GM12801 (cell line): ENCODE results near the gene IL32.

Experiments used
- TF ChIP-seq, protein P1 (sequence below): IDR thresholded peaks from one replicate; pipeline ENCODE4 v1.5.1; 2011; ENCODE audit warnings: control low read depth; ENCODE audit not compliant: insufficient read length; ENCODE audit errors: extremely low read depth

IL32 gene

DNA sequence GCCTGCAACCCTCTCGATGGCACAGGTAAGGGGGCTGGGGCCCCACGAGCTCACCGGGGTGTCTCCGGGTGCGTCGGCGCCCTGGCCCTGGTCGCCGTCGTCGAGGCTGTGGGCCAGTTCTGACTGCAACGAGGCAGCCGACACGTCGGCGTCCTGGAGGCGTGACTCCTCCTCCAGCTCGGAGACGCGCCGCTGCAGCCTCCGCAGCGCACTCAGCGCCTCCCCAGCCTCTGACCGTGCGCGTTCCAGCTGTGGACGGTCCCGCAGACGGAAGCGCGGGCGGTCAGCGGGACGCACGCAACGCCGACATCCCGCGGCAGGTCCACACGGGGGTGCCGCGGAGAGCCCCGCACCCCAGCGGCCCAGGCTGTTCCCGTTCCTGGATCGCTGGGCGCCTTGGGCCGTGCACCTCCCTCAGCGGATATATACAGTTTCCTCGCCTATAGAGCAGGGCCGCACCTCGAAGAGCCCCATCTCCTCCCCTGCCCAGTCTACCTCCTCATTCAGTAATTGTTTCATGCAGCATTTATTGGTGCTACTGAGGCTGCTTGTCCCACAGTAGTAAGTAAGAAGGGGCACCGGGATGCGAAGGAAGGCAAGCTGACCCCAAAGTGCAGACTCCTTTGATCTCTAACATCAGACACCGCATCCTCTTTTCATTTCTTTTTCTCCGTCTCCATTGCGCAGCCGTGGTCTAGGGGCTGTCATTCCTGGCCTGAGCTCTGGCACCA, 35.8 kb upstream of the IL32 start:
- TF ChIP-seq, protein P1, sequence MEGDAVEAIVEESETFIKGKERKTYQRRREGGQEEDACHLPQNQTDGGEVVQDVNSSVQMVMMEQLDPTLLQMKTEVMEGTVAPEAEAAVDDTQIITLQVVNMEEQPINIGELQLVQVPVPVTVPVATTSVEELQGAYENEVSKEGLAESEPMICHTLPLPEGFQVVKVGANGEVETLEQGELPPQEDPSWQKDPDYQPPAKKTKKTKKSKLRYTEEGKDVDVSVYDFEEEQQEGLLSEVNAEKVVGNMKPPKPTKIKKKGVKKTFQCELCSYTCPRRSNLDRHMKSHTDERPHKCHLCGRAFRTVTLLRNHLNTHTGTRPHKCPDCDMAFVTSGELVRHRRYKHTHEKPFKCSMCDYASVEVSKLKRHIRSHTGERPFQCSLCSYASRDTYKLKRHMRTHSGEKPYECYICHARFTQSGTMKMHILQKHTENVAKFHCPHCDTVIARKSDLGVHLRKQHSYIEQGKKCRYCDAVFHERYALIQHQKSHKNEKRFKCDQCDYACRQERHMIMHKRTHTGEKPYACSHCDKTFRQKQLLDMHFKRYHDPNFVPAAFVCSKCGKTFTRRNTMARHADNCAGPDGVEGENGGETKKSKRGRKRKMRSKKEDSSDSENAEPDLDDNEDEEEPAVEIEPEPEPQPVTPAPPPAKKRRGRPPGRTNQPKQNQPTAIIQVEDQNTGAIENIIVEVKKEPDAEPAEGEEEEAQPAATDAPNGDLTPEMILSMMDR: no peak

DNA sequence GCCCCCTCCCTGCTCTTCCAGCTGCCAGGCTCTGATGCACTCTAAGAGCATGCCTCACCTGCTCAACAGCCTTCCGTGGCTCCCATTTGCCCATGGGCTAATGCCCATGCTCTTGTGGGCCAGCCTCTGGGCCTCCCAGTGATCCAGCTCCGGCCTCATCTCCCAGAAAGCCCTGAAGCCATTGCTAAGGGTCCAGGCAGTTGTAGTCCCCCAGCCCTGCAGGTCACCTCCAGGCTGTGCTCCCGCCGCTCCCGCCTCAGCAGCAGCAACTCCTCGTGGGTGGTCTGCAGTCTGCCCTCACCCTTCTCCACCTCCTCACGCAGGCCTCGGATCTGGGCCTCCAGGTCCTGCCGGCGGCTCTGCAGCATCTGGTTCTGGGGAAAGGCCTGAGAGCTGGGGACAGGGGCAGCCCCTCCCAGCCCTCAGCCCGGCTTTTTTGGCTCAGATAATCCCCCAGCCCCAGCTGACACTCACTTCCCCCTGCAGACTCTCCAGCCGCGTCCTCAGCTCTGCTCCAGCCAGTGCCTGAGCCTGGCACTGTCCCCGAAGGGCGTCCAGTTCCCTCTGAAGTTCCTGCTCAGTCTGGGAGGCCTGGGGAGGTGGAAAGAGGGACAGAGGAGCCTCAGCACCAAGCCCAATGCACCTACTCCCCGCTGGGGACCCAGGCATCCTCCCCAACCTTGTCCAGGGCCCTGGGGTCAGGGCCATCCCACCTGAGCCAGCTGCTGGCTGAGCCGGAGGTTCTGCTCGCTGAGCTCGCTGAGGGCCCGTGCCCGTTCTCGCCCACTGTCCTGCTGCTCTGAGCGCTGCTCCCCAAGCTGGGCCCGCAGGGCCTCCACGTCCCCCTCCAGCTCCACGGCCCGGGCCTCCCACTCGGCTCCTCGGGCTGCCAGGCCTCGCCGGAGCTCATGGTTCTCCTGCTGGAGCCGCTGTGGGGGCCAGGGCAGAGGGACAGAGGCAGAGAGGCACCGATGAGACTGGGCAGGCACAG, 34.9 kb upstream of the IL32 start:
- TF ChIP-seq, protein P1: no peak

DNA sequence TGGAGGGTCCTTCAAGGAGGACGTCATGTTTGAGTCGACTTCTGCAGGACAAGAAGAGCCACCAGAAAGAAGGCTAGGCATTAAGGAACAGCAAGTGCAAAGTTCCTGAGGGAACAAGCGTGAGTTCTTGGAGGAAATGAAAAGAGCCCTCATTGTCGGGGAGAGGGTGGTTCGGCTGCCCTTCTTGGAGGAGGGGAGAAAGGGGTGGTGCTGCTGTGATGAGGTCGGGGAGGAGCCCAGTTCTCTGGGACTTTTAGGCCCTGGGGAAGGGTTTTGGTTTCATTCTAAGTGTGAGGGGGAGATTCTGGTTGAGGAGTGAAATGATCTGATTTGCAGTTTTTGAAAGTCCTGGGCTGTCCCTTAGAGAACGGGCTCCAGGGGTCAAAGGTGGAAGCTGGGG, 32.8 kb upstream of the IL32 start:
- TF ChIP-seq, protein P1: no peak

DNA sequence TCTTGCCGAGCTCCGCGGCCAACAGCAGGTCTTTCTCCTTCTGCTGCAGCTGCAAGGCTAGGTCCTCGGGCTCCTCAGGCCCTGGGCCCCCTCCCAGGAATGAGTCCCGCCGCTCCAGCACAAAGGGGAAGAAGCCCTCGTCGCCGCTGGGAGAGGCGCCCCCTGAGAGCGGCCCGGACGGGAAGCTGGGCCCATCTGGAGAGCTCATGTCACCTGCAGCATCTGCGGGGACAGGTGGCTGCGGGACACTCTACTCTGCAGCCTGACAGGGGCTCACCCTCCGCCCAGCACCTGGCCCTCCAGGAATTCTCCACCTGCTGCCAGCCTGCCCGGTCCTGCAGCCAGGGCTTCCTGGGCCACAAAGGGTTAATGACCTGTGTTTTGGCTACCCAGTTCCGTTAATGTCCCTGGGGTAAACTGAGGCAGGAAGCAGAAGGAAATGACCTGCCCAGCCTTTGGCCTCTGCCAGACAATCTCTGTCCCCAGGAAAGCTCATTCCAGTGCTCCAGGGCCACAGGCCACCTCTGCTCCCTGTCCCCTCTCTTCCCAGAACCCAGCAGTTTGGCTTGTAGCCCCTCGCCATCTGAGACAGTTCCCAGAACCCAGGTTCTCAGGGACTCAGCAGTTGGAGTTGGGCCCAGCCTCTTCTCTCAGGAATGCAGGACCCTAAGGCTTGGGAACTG, 30.0 kb upstream of the IL32 start:
- TF ChIP-seq, protein P1: no peak

DNA sequence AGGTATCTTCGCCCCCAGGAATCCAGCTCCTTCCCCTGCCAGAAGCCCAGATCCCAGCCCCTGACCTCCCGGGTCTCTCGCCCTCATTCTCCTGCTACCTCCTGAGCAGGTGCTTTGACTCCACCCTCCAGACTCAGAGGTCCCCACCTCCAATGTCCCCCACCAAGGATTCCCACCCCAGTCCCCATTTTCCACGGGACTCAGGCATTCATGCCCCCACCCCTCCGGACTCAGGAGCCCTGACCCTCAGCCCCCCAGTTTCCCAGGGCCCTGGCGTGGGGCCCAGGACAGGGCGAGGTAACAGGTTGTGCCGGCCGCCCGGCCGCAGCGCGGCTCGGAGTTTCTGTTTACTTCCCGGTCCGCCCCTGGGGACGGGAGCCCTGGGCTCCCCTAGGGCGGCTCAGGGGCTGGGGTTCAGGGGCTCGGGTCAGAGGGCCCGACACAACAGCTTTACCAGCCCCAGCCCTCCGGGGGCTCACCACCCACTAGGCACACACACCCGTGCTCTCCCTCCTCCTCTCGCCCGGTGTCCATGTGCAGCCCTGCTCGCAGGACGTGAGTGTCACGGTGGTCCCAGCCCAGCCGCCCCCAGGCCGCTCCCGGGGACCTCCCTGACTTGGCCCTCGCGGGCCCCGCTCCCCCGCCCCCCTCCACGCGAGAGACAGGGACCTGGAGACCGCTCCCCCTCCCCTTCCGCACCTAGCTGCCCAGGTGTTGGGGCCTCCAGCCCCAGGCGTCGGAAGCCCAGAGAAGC, 29.3 kb upstream of the IL32 start:
- TF ChIP-seq, protein P1: no peak

DNA sequence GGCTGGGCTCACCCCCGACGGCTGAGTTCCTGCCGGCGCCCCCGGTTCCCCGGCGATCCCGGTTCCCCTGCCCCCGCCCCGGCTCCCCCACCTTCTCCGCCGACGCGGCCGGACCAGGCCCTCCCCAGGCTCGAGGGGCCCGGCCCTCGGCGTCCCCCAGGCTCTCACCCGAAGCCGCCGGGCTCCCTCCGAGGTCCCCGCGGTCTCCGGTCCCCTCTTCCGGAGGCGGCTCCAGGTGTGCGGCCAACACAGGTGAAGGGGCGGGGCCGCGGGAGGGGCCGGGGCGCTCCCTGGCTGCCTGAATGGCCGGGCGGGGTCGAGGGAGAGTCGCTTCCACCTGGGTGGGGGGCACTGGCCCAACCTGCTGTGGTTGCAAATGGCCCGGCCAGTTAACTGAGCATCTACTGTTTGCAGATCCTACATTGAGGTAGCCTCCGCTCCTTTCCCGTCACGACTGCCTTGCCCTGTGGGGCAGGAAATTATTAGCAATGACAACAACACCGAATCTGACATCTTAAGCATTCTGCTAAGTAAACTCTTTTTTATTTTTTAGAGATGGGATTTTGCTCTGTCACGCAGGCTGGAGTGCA, 28.6 kb upstream of the IL32 start, which contains the start of gene BICDL2:
Gene BICDL2 (minus strand): TSS at position 219 of the 590 bp plus-strand sequence. CDS start 1,448 bp downstream, outside the sequence.
- TF ChIP-seq, protein P1: no peak
